Occipital lobe (tissue), 2 donors: ENCODE data around the gene PRTFDC1. TPM values are rescaled to one million over a fixed set of nuclear protein-coding genes. Genes with fewer than 3 reads are reported as not detected.
"Not testable (repeated sequence)": the region's sequence is repeated elsewhere in the genome, so short reads cannot be mapped to it uniquely, and the experiment has no call there.

Source experiments
- DNase-seq: peaks from one replicate; lab custom pipeline; 2025; lab: John Stamatoyannopoulos, UW
- total RNA-seq: library from RNA; depleted of rRNA; stranded (reverse); fragments of >200 nt; gene quantifications from one replicate; pipeline ENCODE4 v1.2.3, GENCODE V29; 2014

The PRTFDC1 gene
- total RNA-seq, 1 donor from 2014 or later: 35.7 TPM

DNA sequence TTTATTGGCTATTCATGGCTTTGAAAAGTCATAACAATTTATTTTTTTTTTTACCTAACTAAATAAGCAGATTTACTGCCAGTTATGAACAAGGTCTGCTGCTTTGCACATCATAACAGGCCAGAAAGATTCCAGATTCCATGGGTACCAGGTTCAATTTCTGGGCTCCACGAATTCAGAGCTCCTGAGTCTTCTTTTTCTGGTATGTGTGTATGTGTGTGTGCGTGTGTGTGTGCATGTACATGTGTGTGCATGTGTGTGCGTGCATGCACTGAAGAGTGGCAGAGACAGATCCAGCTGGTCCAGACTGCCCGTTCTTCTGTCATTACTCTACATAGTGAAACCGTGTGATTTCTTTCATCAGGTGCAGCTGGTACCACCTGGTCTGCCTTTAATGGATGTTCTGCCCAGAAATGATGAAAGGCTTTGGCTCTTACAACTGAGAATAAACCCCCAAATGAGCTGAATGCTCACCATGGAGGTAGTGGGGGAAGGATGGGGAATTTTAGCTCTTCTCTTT is 14.6 kb upstream of the PRTFDC1 start:
- DNase-seq: no peak

DNA sequence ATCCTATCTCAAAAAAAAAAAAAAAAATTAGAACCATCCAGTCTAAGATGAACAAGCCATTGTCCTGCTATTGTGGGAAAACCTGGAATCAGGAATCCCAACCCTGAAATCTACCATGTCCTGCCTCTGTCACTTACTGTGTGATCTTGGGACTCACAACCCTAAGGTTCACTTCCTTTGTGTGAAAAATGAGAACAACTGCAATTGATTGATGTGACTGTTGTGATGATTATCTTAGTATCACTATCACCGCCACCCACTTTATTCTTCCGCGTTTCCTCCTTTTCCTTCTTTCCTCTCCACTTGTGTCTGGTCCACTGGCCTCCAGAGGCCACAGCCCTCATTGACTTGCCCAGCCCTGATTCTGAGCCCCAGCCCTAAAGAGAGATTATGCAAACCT is 12.6 kb upstream of the PRTFDC1 start:
- no peak for DNase-seq

DNA sequence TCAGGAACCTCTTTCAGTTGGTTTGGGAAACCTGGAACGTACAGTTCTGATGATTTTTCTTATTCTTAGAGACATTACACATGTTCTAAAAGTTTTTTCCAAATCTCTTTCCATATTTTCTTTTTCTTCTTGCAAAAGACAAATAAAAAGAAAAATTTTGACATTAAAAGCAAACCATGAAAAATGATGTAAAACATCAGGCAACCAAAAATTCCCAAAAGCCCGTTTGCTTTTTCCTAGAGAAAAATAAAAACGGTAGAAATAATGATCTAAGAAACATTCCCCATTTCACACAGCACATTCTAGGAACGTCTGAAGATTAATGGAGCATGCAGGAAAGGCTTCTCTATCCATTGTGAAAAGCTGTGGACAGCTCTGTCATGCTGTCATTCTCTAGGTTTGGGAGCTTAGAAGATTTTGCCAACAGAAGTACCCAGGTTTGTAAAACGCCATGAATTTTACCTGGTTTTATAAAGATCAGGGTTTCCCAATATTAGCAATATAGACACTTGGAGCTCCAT is 11.2 kb upstream of the PRTFDC1 start:
- DNase-seq: no peak

DNA sequence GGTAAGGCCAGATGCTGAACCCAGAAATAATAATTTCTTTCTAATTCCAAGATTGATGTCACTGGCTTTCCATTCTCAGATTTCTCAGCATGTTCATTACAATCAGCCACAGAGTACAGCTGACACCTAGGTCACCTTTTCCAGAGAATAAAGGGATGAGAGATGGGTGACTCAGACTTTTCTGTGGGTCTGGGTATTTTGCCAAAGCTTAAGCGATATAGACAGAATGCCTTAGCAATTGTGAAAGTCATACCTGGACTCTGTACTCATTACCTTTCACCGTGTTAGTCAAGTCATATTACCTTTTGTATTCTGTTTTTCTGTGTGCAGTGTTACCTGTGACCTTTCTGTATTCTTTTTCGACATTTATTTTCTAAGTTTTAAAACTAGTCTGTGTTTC is 10.6 kb upstream of the PRTFDC1 start:
- no peak for DNase-seq

DNA sequence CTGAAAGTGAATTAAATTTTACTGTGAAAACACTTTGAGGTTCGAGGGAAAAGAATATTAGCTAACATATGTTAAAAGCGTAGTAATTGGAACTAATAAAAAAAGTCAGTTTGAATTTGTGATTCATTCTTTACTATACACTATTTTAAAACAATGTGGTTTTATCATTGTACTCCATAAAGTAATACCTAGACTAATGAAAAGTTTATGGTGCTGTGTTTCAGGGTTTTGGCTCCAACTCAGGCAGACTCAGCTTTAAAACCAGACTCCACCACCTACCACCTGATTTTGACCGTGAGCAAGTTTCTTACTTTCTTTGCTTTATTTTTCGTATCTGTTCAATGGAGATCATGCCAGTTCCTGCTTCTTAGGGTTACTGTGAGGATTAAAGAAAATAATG is 9.2 kb upstream of the PRTFDC1 start:
- DNase-seq: no peak

DNA sequence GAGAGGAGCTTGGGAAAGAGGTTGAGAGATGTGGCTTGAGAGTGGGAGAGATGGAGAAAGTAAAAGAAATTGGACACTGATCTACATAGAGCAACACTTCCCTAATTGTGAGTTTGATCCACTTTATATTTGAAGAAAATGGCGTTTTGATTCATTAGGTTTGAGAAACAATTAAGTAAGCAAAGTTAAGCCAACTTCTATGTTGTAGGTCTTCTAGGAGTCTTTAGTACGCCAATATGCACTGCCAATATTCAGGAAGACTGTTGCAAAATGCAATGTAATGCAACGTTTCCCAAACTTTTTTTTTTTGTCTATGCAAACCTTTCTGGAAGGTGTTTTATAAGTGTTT is 7.0 kb upstream of the PRTFDC1 start:
- DNase-seq: no peak

DNA sequence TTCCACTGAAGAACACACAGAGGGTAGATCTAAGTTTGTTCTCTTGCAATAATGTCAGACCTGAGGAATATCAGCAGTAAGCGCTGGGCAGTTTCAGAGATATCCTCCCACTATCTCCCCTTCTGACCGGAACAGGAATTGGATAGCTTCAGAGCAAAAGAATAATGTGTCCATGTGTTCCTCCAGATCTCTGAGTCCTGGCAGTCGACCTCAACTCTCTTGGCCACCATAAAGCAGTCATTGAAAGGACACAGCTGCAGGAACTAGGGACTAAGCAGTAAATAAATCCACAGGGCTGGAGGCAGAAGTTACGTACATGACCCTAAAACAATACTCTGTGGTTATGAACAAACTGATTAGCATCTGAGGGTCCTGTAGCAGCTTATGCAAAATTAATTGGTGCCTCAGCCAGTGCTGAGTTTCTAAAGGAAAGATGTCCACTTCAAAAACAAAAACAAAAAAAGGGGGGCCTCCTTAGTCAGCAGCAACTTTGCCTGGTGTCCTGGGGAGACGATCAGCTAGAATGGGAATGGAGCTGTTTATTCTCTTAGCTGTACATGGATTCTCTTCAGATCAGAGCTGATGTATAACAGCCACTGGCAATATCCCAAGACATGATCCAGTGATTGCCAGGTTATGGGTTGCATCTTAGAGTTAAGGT is 6.4 kb upstream of the PRTFDC1 start:
- peak; percentile 67 for DNase-seq

DNA sequence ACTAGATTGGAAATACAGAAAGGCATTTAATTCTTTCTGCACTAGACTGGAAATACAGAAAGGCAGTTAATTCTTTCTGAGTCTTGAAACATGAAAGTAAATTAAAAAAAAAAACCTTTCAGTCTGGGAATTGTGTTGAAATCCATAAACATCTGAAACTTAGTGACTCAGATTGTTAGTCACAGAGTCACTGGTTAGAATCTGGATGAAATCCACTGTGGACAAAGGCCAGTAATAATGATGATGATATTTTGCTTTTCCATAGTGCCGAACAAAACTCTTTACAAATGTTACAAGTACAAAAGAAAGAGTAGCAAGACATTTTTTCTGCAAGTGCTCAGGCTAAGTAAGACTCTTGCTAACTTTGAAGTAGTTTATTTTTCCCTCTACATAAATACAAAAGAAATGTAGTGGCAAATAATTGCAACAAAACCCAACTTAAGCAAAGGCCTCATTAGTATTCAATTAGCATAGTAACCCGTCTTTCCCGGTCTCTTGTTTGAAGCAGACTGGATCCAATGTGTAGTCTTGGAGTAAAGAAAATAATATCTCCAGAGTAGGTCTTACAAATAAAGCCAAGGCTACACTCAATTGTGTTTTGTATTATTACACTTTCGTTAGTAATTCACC is 5.8 kb upstream of the PRTFDC1 start:
- no peak for DNase-seq

DNA sequence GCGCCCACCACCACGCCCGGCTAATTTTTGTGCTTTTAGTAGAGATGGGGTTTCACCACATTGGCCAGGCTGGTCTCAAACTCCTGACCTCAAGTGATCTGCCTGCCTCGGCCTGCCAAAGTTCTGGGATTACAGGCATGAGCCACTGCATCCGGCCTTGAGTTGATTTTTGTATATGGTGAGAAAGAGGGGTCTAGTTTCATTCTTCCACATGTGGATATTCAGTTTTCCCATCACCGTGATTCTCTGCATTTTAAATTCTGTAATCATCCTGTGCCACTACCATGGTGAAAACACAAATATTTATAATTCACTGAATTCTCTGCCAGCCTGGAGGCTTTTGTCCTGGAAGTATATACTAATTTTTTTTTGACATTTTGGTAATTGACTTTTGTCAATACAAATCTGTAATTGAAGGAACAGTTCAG is 5.2 kb upstream of the PRTFDC1 start:
- not testable (repeated sequence) for DNase-seq

DNA sequence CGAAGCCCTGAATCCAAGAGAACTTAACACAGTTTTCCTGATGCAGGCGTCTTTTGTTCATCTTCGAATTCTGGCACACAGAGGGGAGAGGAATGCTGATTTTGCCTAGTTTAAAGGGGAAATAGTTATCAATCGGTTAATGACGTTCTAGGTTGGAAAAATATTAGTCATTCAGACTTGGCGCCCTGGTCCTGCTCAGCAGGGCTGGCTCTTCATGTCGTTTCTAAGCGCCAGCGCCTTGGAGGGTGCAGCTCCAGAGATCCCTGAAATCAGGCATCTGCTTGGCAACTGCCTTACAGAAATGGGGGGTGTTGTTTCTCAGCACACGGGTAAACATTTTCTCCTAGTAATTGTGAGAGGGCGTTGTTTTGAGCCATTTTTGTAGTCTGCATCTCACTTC is 1.3 kb upstream of the PRTFDC1 start:
- DNase-seq: no peak

DNA sequence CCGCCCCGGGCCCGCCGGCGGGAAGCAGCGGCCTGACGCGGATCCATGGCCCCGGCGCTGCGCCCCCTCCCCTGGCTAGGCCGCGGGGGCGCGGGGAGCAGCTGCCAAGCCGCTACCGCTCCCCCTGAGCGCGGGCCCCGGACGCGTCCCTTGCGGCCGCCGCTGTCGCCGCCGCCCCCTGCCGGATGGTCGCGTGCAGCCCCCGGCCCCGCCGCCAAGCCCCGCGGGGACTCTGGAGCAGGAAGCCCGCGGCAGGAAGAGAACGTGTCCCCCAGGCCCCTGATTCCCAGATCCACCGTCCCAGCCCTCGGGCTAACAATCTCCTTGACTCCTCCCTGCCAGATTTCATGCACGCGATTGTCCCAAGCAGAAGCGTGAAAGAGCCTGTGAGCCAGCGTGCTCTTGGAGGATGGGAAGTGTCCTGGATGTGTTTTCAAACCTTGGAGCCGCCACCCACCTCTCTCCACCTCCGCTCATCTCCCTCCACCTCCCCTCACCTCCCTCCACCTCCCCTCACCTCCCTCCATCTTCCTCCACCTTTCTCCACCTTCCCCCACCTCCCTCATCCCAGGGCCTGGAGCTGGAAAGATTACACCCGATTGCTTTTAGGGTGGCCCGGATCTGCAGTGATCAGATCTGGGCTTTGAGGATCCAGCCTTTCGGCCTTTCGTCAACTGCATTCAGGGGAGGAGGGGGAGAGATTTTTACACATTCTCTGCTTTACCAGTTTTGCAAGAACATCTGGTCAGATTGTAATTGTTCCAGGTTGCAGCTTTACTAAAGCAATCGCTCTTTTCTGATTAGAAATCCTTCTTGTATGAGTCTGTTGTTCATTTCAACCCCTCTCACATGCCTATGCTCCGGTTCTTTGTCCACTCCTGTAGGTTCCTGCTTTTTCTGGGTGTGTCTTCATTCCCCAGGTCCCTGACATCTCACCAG is 570 bp upstream of the PRTFDC1 start:
- peak; percentile 32 for DNase-seq

DNA sequence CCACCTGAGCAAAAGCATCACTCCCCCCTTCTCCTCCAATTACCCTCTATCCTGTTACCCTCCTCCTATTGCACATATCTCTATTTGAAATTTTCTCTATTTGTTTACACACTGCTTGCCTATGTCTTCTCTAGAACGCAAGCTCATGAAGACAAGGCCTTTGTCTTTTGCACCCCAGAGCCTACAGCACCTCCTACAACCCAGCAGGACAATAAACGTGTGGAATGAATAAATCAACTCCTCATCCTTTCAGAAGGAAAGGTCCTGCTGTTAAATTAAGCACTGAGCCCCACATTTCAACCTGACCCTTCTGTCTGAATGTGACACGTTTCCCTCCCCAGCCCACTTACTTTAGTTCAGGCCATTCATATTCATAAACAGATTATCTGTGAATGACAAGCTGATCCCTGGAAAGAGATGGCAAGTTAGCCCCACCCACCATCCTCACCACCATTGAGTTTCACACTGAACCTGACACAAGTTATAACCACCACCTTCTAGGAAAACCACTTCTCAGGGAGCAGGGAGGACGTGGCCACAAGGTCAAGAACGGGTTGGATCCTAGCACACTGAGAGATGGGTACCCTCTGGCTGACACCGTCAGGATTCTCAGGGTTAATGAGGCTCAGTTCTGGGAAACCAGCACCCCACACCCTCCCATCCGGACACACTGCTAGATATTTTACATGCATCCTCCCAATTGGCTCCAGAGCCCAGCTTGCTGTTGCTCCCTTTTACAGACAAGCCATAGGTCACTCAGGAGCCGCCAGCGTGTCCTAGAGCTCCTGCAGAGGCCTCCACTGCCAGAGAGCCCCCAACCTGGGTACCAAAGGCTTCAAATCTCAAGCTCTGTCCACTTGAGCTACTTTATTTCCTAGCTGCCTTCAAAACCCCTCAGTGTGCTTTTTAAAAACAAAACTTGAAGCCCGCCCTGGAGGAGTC is 934 bp downstream of the PRTFDC1 start:
- DNase-seq: peak; percentile 39

DNA sequence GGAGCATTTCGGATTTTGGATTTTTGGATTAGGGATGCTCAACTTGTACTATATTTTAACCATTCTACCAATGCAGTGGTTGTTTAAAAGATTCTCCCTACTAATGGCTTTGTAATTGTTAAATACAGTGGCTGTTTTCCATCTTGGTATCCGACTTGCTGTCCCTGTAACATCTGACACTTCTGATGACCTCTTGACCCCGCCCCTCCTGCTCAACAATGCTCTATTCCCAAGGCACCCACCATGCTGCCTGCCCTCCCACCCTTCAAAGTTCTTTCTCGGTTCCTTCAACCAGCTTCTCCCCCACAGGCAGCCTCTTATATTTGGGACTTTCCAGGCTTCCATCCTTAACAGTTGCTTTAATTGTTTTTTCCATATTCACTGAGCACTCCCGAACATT is 2.0 kb downstream of the PRTFDC1 start:
- no peak for DNase-seq

DNA sequence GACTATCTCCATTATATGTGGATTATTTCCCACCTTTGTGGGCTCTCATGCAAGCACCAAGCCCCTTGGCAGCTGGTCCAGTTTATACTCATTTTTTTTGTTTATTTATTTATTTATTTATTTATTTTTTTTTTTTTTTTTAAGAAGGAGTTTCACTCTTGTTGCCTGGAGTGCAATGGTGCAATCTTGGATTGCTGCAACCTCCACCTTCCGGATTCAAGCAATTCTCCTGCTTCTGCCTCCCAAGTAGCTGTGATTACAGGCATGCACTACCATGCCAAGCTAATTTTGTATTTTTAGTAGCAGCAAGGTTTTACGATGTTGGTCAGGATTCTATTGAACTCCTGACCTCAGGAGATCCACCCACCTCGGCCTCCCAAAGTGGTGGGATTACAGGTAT is 2.8 kb downstream of the PRTFDC1 start:
- DNase-seq: no peak

DNA sequence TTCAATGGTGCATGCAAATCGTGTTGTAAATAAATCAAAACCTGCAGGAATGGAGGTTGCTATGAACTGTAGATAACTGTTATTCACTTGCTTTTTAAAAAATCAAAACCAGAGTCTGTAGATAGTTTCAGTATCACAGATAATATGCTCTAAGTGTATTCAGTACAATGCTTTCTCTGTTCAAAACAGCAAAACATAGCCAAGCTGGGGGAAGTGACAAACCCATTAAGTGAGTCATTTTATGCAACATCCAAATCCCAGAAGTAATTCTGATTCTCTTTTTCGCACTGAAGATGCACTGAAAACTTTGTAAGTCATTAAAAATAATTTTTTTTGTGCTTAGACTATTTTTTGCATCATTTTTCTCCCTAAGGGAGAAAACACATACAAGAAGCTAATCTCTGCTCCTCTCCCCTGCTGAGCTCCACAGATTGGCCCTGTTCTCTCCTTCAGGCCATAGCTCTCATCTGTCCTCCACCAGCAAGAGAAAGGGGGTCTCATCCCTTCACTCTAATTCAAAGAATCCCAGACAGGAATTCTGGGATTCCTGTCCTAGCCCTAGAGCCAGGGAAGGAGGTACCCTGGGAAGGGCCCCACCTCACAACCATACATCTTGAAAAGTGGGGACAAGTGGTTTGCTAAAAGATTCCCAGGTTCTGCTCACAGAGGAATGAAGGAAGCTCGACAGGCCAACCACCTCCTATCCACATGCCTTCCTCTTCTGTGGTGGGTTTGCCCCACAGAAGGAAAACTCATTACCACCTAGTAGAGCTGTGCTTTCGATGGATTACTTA is 4.9 kb downstream of the PRTFDC1 start:
- DNase-seq: no peak

DNA sequence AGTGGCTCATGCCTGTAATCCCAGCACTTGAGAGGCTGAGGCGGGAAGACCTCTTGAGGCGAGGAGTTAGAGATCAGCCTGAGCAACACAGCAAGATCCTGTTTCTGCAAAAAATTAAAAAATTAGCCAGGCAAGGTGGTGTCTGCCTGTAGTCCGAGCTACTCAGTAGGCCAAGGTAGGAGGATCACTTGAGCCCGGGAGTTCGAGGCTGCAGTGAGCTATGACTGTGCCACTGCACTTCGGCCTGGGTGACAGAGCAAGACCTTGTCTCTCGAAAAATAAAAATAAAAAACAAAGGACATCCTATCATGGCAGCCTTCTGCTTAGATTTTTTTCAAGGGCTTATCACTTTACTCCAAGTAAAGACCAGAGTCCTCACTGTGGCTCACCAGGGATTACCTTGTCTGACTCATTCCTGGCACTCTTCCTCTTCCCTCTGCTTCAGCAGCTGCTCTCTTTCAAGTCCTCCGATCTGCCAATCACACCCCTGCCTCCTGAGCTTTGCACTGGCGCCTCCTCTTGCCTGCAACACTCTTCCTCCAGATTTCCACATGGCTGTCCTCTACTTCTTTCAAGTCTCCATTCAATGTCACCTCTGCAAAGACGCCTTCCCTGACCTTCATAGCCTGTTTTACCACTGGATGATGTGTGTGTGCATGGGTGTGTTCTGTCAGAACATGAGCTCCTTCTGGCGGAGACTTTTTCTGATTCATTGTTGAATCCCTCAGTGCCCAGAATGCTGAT is 7.7 kb downstream of the PRTFDC1 start:
- DNase-seq: peak; percentile 54

DNA sequence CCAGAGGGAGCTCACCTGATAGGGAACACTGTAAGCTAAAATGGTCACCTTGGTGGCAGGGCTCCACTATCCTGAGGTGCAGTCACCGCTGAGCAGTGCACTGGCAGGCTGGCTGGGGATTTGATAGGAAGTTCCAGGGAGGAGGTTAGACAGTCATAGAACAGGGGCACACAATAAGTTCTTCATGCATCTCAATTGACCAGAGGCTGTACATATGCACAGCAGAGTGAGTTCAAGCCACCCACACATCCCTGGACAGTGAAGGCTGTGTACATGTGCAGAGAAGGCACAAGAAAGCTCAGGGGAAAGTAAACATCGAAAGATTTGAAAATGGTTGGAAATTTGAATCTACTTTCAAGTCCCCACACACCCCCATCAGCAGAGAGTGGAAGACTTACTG is 13.9 kb downstream of the PRTFDC1 start:
- DNase-seq: no peak

DNA sequence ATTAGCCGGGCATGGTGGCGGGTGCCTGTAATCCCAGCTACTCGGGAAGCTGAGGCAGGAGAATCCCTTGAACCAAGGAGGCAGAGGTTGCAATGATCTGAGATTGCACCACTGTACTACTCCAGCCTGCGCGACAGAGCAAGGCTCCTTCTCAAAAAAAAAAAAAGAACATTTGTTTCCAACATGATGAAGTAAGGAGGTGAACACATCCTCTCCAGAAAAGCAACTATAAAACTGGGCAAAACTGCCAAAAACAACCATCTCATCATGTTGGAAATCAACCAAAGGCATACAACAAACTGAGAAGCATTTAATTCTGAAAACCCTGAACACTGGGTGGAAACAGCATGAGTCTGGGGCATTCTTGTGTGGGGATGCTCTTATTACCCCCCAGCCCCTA is 14.3 kb downstream of the PRTFDC1 start:
- no peak for DNase-seq
